IPS DF 6.9 (cell line): ENCODE data around the gene TMEM123.
A peak's percentile ranks its signal among the peaks of the same experiment; 100 is the strongest.

Experiments used
- DNase-seq: peaks from one replicate; pipeline ENCODE4 v3.0.0-alpha.2; 2013; ENCODE audit warnings: low read depth, low spot score
- H3K27ac ChIP-seq: one replicate; pipeline ENCODE4 v1.5.1; 2013; ENCODE audit warnings: low read length, control low read depth
- H3K27me3 ChIP-seq: 2 replicates; pipeline ENCODE4 v1.6.1; 2013; ENCODE audit warnings: mild to moderate bottlenecking, low read length; ENCODE audit not compliant: control insufficient read depth, insufficient read depth
- H3K36me3 ChIP-seq: 2 replicates; pipeline ENCODE4 v1.6.1; 2013; ENCODE audit warnings: low read length; ENCODE audit not compliant: control insufficient read depth, insufficient read depth
- H3K4me1 ChIP-seq: 2 replicates; pipeline ENCODE4 v1.6.1; 2013; ENCODE audit warnings: low read length; ENCODE audit not compliant: control insufficient read depth, insufficient read depth
- H3K4me3 ChIP-seq: 2 replicates; pipeline ENCODE4 v1.5.1; 2013; ENCODE audit warnings: mild to moderate bottlenecking, low read length
- H3K9me3 ChIP-seq: 2 replicates; pipeline ENCODE4 v1.6.1; 2013; ENCODE audit warnings: low read length, inconsistent platforms; ENCODE audit not compliant: control insufficient read depth, insufficient read depth
- WGBS: extraction: QIAGEN DNeasy Blood & Tissue Kit; methylation state at CpG from one replicate; pipeline ENCODE4 v1.1.7; 2013; ENCODE audit warnings: mixed read lengths, missing lambda C conversion rate; ENCODE audit not compliant: insufficient read length, insufficient coverage; 5-methylcytosine and 5-hydroxymethylcytosine counted together

The TMEM123 gene

GRCh38 chr11:102346748-102347461 is 105.7 kb downstream of the TMEM123 start, which contains the start of gene BIRC2:
TSS of gene BIRC2 (plus strand) at chr11:102347214. CDS start at chr11:102349855, 2,641 bp downstream.
- Histone ChIP-seq H3K4me3 (peak within 1 kb of the TSS; percentile 71), H3K9me3 (no peaks in the 10 kb centered on the region), H3K27ac (no peak within 1 kb of the TSS), H3K36me3 (no peaks in the 10 kb centered on the region), H3K4me1 (peaks cover 1% of the 10 kb centered on the region; the same call in 1 of the 2 replicates), H3K27me3 (no peaks in the 10 kb centered on the region)
- DNase-seq: peak; percentile 70
- no CpG with 5 or more reads among the region's 77 CpGs for WGBS

- WGBS: no CpG with 5 or more reads among the region's 5 CpGs
- H3K36me3 ChIP-seq: no peaks in the 10 kb centered on the region
- no peak overlapping the region for H3K27ac ChIP-seq
- DNase-seq: no peak
- no peaks in the 10 kb centered on the region for H3K27me3 ChIP-seq
- no peaks in the 10 kb centered on the region for H3K9me3 ChIP-seq
- peak overlapping the region; percentile 71; the same call in 1 of the 2 replicates for H3K4me3 ChIP-seq
- H3K4me1 ChIP-seq: peaks cover 1% of the 10 kb centered on the region; the same call in 1 of the 2 replicates
These were observed 106.2 kb downstream of the TMEM123 start for GRCh38 chr11:102346456-102346747.
